Common myeloid progenitor, CD34-positive (primary cell): ENCODE measurements around the gene AGGF1.

Source experiments
- CTCF ChIA-PET: fragments of 350-600 bp; sonication (Branson Sonifier 250); formaldehyde crosslinking; loops from one replicate; lab custom pipeline; 2021; ENCODE audit warnings: antibody characterized with exemption; lab: Charles Lee
- POLR2A ChIA-PET: fragments of 350-600 bp; sonication (Branson Sonifier 250); formaldehyde crosslinking; loops from one replicate; lab custom pipeline; 2021; ENCODE audit warnings: antibody characterized with exemption; lab: Charles Lee
- DNase-seq, 3 donors: peaks; one replicate each; pipeline versions ENCODE4 v3.0.0 to v3.0.0-alpha.2; 2013
- H3K27ac ChIP-seq, 2 experiments: 1 replicate in 1 of 2; 2 replicates in 1 of 2; pipeline ENCODE4 v1.7.0; 2013; ENCODE audit warnings: inconsistent platforms in 2 of 2, low read length in 2 of 2, mild to moderate bottlenecking in 2 of 2, low read depth in 1 of 2, moderate library complexity in 1 of 2; ENCODE audit not compliant: severe bottlenecking in 2 of 2, insufficient read depth in 1 of 2, poor library complexity in 1 of 2
- H3K27me3 ChIP-seq, 5 experiments: replicated peaks in 2 of 5; 1 replicate in 3 of 5; 2 replicates in 2 of 5; pipeline versions ENCODE4 v1.6.1 to v1.7.0; 2013; ENCODE audit warnings: low read length in 4 of 5, mild to moderate bottlenecking in 2 of 5, moderate library complexity in 2 of 5, inconsistent platforms in 1 of 5; ENCODE audit not compliant: insufficient read depth in 5 of 5, control insufficient read depth in 4 of 5
- H3K36me3 ChIP-seq, 4 experiments: 1 replicate in 2 of 4; 2 replicates in 2 of 4; pipeline versions ENCODE4 v1.6.1 to v1.7.0; 2013; ENCODE audit warnings: low read length in 3 of 4, control low read depth in 1 of 4, mild to moderate bottlenecking in 1 of 4; ENCODE audit not compliant: control insufficient read depth in 4 of 4, insufficient read depth in 4 of 4
- H3K4me1 ChIP-seq, 4 experiments: 1 replicate in 3 of 4; 2 replicates in 1 of 4; pipeline versions ENCODE4 v1.6.1 to v1.7.1; 2013; ENCODE audit warnings: low read length in 3 of 4, mild to moderate bottlenecking in 3 of 4, control low read depth in 1 of 4, inconsistent platforms in 1 of 4, moderate library complexity in 1 of 4; ENCODE audit not compliant: control insufficient read depth in 4 of 4, insufficient read depth in 4 of 4; ENCODE audit errors: control extremely low read depth in 1 of 4
- H3K4me3 ChIP-seq, 7 experiments: 1 replicate in 4 of 7; 2 replicates in 3 of 7; pipeline versions ENCODE4 v1.5.1 to v1.7.0; 2013; ENCODE audit warnings: mild to moderate bottlenecking in 7 of 7, low read length in 6 of 7, moderate library complexity in 6 of 7, inconsistent platforms in 2 of 7, low read depth in 2 of 7, control low read depth in 1 of 7; ENCODE audit not compliant: insufficient read depth in 4 of 7, control insufficient read depth in 1 of 7; ENCODE audit errors: extremely low read depth in 1 of 7
- H3K9me3 ChIP-seq, 5 experiments: 1 replicate in 4 of 5; 2 replicates in 1 of 5; pipeline versions ENCODE4 v1.6.1 to v1.7.1; 2013; ENCODE audit warnings: low read length in 4 of 5, mild to moderate bottlenecking in 2 of 5, inconsistent platforms in 1 of 5, low read depth in 1 of 5, moderate library complexity in 1 of 5; ENCODE audit not compliant: control insufficient read depth in 4 of 5, insufficient read depth in 2 of 5; ENCODE audit errors: control extremely low read depth in 1 of 5
- WGBS: methylation state at CpG from one replicate; pipeline ENCODE4 v1.1.5; 2013; ENCODE audit not compliant: insufficient coverage; 5-methylcytosine and 5-hydroxymethylcytosine counted together

AGGF1 gene

GRCh38 chr5:77010243-77010642, 20.0 kb upstream of the AGGF1 start:
- Histone ChIP-seq H3K9me3 (no peaks in the 10 kb centered on the region), H3K4me3 (no peak overlapping the region), H3K27me3 (no peaks in the 10 kb centered on the region), H3K27ac (no peak overlapping the region), H3K36me3 (no peaks in the 10 kb centered on the region), H3K4me1 (no peaks in the 10 kb centered on the region)
- no peak for DNase-seq
- 100% methylated on average over 1 of the region's 5 CpGs for WGBS
- ChIA-PET POLR2A (no interaction called here), CTCF (interaction anchor here (1.4 to 1.9 kb wide), 2 partner anchors 20 to 139 kb away, joined by 4 to 5 read pairs; no protein-coding TSS in a partner anchor)

- WGBS, result 89% methylated on average over 3 of the region's 5 CpGs
- CTCF ChIA-PET, result interaction anchor here (1.3 to 1.9 kb wide), 3 partner anchors 22 to 141 kb away, joined by 3 to 5 read pairs (median 4); no protein-coding TSS in a partner anchor
Measured at GRCh38 chr5:77011498-77011897, 18.7 kb upstream of the AGGF1 start.

GRCh38 chr5:77012601-77013000, 17.6 kb upstream of the AGGF1 start:
- CTCF ChIA-PET, result interaction anchor here (0.5 to 1.5 kb wide), 4 partner anchors 12 to 101 kb away, joined by 3 to 4 read pairs (median 3); no protein-coding TSS in a partner anchor
- Histone ChIP-seq H3K4me1 (no peaks in the 10 kb centered on the region), H3K36me3 (no peaks in the 10 kb centered on the region), H3K27me3 (no peaks in the 10 kb centered on the region), H3K4me3 (no peak overlapping the region), H3K9me3 (no peaks in the 10 kb centered on the region), H3K27ac (no peak overlapping the region)
- POLR2A ChIA-PET, result no interaction called here
- WGBS, result 100% methylated on average over 2 of the region's 2 CpGs
- no peak for DNase-seq

More at GRCh38 chr5:77011498-77011897, 18.7 kb upstream of the AGGF1 start:
- POLR2A ChIA-PET, result no interaction called here
- Histone ChIP-seq H3K36me3 (no peaks in the 10 kb centered on the region), H3K27me3 (no peaks in the 10 kb centered on the region), H3K4me1 (no peaks in the 10 kb centered on the region), H3K9me3 (no peaks in the 10 kb centered on the region), H3K4me3 (no peak overlapping the region), H3K27ac (no peak overlapping the region)
- no peak for DNase-seq

- DNase-seq, result peak; percentile 83 to 90 (median 88)
- POLR2A ChIA-PET, result interaction anchor here (0.5 to 1.1 kb wide), 2 partner anchors 35 to 65 kb away, joined by 3 read pairs; no protein-coding TSS in a partner anchor
- Histone ChIP-seq H3K4me1 (no peaks in the 10 kb centered on the region), H3K27me3 (no peaks in the 10 kb centered on the region), H3K9me3 (no peaks in the 10 kb centered on the region), H3K4me3 (no peak overlapping the region), H3K36me3 (no peaks in the 10 kb centered on the region), H3K27ac (no peak overlapping the region)
- WGBS, result 4% methylated on average over 2 of the region's 3 CpGs
- CTCF ChIA-PET, result interaction anchor here (0.8 to 3.9 kb wide), 31 partner anchors 9 to 416 kb away, joined by 3 to 59 read pairs (median 4); partner anchors contain the start of gene AGGF1
Measured at GRCh38 chr5:77015938-77016569, 14.2 kb upstream of the AGGF1 start.

GRCh38 chr5:77016962-77017361, 13.2 kb upstream of the AGGF1 start:
- no peak for DNase-seq
- H3K4me3 ChIP-seq, result no peak overlapping the region
- H3K27me3 ChIP-seq, result no peaks in the 10 kb centered on the region
- no peaks in the 10 kb centered on the region for H3K4me1 ChIP-seq
- POLR2A ChIA-PET, result no interaction called here
- H3K9me3 ChIP-seq, result no peaks in the 10 kb centered on the region
- no peaks in the 10 kb centered on the region for H3K36me3 ChIP-seq
- CTCF ChIA-PET, result interaction anchor here (0.7 to 3.9 kb wide), 29 partner anchors 8 to 312 kb away, joined by 3 to 59 read pairs (median 4); partner anchors contain the start of gene AGGF1
- no peak overlapping the region for H3K27ac ChIP-seq
- WGBS, result no CpG with 5 or more reads among the region's 1 CpG

- Histone ChIP-seq H3K4me1 (no peaks in the 10 kb centered on the region), H3K36me3 (no peaks in the 10 kb centered on the region), H3K9me3 (no peaks in the 10 kb centered on the region), H3K4me3 (no peak overlapping the region), H3K27ac (no peak overlapping the region), H3K27me3 (no peaks in the 10 kb centered on the region)
- ChIA-PET CTCF (interaction anchor here (0.7 to 3.9 kb wide), 9 partner anchors 9 to 149 kb away, joined by 3 to 59 read pairs (median 5); no protein-coding TSS in a partner anchor), POLR2A (no interaction called here)
- DNase-seq, result no peak
- WGBS, result no CpG with 5 or more reads among the region's 4 CpGs
Measured at GRCh38 chr5:77017668-77018067, 12.5 kb upstream of the AGGF1 start.
